Effector memory CD8-positive, alpha-beta T cell (primary cell): ENCODE measurements around the gene GET3.
"Not testable (repeated sequence)": the region's sequence is repeated elsewhere in the genome, so short reads cannot be mapped to it uniquely, and the experiment has no call there.

Source experiments
- ATAC-seq: fragments of 150-1000 bp; cut with Tn5 transposase; replicated peaks from 2 replicates; pipeline ENCODE4 v1.10.0; 2021; ENCODE audit warnings: mild to moderate bottlenecking, moderate library complexity
- DNase-seq, 3 experiments: peaks; one replicate each; pipeline ENCODE4 v3.0.0; 2021
- H3K27ac Mint-ChIP-seq, 2 donors: one replicate each; pipeline ENCODE4 v1.8.0; 2022; ENCODE audit warnings: mild to moderate bottlenecking in 2 of 2, mixed read lengths in 2 of 2, moderate library complexity in 2 of 2
- H3K27me3 Mint-ChIP-seq, 2 donors: one replicate each; pipeline ENCODE4 v1.8.0; 2022; ENCODE audit warnings: mixed read lengths in 2 of 2
- H3K36me3 Mint-ChIP-seq: one replicate; pipeline ENCODE4 v1.8.0; 2022; ENCODE audit warnings: mild to moderate bottlenecking, moderate library complexity, mixed read lengths; ENCODE audit not compliant: insufficient read depth
- H3K4me1 Mint-ChIP-seq, 2 donors: one replicate each; pipeline ENCODE4 v1.8.0; 2022; ENCODE audit warnings: low read depth in 2 of 2, mixed read lengths in 2 of 2
- H3K4me3 Mint-ChIP-seq, 2 donors: one replicate each; pipeline ENCODE4 v1.8.0; 2022; ENCODE audit warnings: mild to moderate bottlenecking in 2 of 2, mixed read lengths in 2 of 2, moderate library complexity in 2 of 2
- H3K9me3 Mint-ChIP-seq, 2 donors: one replicate each; pipeline ENCODE4 v1.8.0; 2022; ENCODE audit warnings: mixed read lengths in 2 of 2

Gene GET3

DNA sequence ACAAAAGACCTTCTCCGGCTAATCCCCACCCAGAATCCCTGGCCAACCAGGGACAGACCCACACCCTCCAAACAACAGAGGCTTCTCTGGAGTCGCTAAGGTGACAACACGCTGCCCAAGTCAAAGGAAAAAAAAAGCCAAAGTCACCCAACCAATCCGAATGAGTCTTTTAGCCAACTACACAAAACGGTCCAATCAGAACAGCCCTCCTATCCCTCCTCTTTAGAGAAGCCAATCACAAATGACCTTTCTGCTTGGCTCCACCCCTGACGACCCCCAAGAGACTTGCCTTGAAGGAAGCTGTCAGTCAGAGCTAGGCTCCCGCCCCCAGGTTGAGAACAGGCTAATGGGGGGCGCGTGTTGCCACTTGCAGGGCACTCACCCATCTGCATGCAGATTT is 34.3 kb upstream of the GET3 start:
- no peak overlapping the region for H3K27ac Mint-ChIP-seq
- H3K36me3 Mint-ChIP-seq, result peaks cover 31% of the 10 kb centered on the region
- DNase-seq, result no peak

DNA sequence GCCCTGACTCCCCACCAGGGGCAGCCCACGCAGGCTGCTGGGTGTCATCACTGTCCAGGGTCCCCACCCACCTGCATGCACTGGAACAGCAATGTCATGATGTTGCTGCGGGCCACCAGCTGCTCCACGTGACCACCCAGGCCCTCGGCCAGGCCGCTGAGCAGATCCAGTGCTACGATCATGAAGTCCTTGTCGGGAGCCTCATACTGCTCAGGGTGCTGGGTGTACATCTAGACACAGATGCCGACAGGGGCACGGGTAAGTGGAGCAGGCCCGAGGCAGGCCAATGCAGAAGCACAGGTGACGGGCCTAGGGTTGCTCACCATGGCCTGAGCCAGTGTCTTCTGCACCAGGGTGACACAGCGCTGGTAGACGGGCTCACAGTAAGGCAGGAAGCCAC is 32.1 kb upstream of the GET3 start:
- H3K36me3 Mint-ChIP-seq, result peaks cover 44% of the 10 kb centered on the region

More for the DNA sequence above, 34.3 kb upstream of the GET3 start:
- Mint-ChIP-seq H3K4me3 (no peak overlapping the region), H3K4me1 (peaks cover 0 to 2% of the 10 kb centered on the region in 2 donors), H3K27me3 (no peaks in the 10 kb centered on the region), H3K9me3 (no peaks in the 10 kb centered on the region)
- no peak for ATAC-seq

DNA sequence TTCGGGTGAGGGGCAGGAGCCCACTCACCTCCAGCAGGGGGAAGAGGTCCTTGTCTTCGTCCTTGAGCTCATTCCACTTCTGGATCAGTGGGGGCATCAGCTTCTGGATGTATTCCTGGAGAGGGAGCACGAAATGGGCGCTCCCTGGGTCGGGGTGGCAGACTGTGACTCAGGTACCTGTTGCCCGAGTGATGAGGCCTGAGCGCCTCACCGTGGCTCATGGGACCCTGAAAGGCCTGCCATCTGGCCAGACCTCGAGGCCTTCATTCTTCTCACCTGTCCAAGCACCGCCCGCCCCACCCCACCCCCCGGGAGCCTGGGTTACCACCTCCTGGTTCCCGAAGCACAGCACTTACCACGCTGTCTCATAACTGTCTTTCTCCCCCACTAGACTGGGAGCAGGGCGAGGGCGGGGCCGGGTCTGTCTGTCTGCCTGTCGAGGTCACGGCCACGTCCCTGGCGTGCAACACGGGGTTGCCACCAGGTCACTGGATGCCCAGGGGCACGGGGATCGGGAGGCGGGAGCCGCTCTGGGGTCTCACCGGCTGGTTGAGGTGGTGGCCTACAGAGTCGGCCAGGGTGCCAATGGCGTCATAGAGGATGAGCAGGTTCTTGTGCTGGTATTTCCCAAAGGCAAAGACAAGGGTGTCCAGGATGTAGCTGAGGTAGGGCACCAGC is 31.5 kb upstream of the GET3 start:
- no peaks in the 10 kb centered on the region for H3K9me3 Mint-ChIP-seq
- H3K36me3 Mint-ChIP-seq, result peaks cover 46% of the 10 kb centered on the region
- no peak for ATAC-seq
- H3K4me3 Mint-ChIP-seq, result no peak overlapping the region
- no peak overlapping the region for H3K27ac Mint-ChIP-seq
- H3K27me3 Mint-ChIP-seq, result no peaks in the 10 kb centered on the region
- no peak for DNase-seq
- no peaks in the 10 kb centered on the region for H3K4me1 Mint-ChIP-seq

More for the DNA sequence above, 32.1 kb upstream of the GET3 start:
- H3K4me3 Mint-ChIP-seq, result no peak overlapping the region
- H3K4me1 Mint-ChIP-seq, result no peaks in the 10 kb centered on the region
- no peaks in the 10 kb centered on the region for H3K27me3 Mint-ChIP-seq
- ATAC-seq, result no peak
- no peaks in the 10 kb centered on the region for H3K9me3 Mint-ChIP-seq
- DNase-seq, result no peak
- no peak overlapping the region for H3K27ac Mint-ChIP-seq

DNA sequence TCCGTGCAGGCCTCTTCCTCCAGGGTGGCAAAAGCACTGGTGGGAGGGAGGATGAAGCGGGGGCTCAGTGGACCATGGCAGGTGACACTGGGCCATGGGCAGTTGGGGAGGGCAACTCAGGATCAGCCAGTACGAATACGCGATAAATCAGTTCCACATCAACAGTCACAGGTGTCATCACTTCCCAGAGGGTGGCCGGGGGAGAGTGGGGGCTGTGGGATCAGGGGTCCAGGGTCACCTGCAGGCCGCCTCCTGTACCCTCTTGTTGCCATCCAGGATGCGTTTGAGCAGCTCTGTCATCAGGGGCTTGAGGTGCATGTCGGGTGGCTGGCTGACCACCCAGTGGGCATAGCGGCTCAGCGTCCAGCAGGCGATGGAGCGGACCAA is 31.0 kb upstream of the GET3 start:
- Mint-ChIP-seq H3K9me3 (no peaks in the 10 kb centered on the region), H3K4me1 (no peaks in the 10 kb centered on the region), H3K27ac (no peak overlapping the region), H3K4me3 (no peak overlapping the region), H3K27me3 (no peaks in the 10 kb centered on the region), H3K36me3 (peaks cover 43% of the 10 kb centered on the region)
- DNase-seq (no peak), ATAC-seq (no peak)

DNA sequence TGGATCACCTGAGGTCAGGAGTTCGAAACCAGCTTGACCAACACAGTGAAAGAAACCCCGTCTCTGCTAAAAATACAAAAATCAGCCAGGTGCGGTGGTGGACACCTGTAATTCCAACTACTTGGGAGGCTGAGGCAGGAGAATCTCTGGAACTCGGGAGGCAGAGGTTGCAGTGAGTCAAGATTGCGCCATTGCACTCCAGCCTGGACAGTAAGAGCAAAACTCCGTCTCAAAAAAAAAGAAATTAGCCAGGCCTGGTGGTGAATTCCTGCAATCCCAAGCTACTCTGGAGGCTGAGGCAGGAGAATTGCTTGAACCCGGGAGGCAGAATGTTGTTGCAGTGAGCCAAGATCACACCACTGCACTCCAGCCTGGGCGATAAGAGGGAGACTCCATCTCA is 28.7 kb upstream of the GET3 start:
- Mint-ChIP-seq H3K4me1 (peaks cover 0 to 5% of the 10 kb centered on the region in 2 donors), H3K36me3 (peaks cover 45% of the 10 kb centered on the region), H3K27ac (no peak overlapping the region), H3K4me3 (no peak overlapping the region), H3K9me3 (no peaks in the 10 kb centered on the region), H3K27me3 (no peaks in the 10 kb centered on the region)
- ATAC-seq (no peak), DNase-seq (no peak)

DNA sequence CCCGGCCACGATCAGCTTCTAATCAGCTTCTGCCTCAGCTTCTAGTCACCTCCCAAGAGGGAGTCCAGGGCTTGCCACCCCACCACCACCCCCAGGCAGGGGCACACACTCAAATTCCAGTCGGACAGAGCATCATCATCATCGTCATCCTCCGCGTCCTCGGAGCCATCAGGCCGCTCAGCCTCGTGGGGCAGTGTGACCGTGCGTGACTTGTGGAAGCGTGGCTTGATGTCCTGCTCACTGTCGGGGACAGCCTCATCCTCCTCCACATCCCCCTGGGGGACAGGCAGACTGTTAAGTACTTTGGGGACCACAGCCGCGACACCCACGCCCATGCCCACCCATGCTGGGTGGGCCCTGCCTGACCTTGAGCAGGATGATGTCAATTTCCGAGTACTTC is 26.1 kb upstream of the GET3 start:
- Mint-ChIP-seq H3K4me1 (peaks cover 0 to 5% of the 10 kb centered on the region in 2 donors), H3K27me3 (no peaks in the 10 kb centered on the region), H3K36me3 (peaks cover 56% of the 10 kb centered on the region), H3K9me3 (no peaks in the 10 kb centered on the region), H3K4me3 (no peak overlapping the region), H3K27ac (no peak overlapping the region)
- ATAC-seq, result no peak
- no peak for DNase-seq

DNA sequence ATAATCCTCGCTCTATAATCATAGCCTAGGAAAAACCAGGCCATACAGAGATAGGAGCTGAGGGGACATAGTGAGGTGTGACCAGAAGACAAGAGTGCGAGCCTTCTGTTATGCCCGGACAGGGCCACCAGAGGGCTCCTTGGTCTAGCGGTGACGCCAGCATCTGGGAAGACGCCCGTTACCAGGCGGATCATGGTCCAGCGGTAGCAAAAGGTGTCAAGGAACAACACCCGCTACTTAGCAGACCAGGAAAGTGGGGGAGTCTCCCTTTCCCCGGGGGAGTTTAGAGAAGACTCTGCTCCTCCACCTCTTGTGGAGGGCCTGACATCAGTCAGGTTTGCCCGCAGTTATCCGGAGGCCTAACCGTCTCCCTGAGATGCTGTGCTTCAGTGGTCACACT is 25.2 kb upstream of the GET3 start:
- H3K27ac Mint-ChIP-seq, H3K4me3 Mint-ChIP-seq, ATAC-seq, H3K9me3 Mint-ChIP-seq, DNase-seq, H3K4me1 Mint-ChIP-seq, H3K27me3 Mint-ChIP-seq: not testable (repeated sequence)
- peaks cover 58% of the 10 kb centered on the region for H3K36me3 Mint-ChIP-seq

DNA sequence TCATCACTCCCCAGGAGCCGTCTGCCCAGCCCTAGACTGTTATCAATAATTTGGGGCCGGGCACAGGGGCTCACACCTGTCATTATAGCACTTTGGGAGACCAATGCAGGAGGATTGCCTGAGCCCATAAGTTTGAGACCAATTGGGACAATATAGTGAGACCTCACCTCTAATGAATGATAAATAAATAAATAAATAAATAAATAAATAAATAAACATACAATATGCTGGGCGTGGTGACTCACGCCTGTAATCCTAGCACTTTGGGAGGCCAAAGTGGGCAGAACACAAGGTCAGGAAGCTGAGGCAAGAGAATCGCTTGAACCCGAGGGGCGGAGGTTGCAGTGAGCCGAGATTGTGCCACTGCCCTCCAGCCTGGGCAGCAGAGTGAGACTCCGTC is 24.0 kb upstream of the GET3 start:
- not testable (repeated sequence) for H3K9me3 Mint-ChIP-seq, H3K4me3 Mint-ChIP-seq, H3K27me3 Mint-ChIP-seq, ATAC-seq, H3K4me1 Mint-ChIP-seq, H3K27ac Mint-ChIP-seq, DNase-seq
- H3K36me3 Mint-ChIP-seq, result peaks cover 57% of the 10 kb centered on the region

DNA sequence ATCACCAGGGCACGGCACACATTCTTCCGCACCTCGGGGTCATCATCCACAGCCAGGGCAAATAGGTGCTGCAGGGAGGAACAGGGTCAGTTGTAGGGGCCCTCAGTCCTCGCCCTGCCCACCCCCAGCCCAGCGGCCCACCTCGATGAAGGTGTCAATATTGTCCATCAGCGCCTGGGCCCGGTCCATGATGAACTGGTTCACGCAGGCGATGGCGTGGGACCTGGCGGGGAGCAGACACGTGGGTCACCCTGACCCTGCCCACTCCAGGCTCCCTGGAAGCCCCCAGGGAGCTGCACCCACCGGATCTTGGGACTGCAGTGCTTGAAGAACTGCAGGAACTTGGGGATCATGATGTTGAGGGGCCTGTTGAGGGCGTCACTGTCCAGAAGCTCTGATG is 22.2 kb upstream of the GET3 start:
- H3K9me3 Mint-ChIP-seq, result no peaks in the 10 kb centered on the region
- H3K36me3 Mint-ChIP-seq, result peaks cover 57% of the 10 kb centered on the region
- no peak for ATAC-seq
- H3K27me3 Mint-ChIP-seq, result no peaks in the 10 kb centered on the region
- H3K4me3 Mint-ChIP-seq, result no peak overlapping the region
- no peak for DNase-seq
- no peak overlapping the region for H3K27ac Mint-ChIP-seq
- peaks cover 5% of the 10 kb centered on the region in 2 donors for H3K4me1 Mint-ChIP-seq

DNA sequence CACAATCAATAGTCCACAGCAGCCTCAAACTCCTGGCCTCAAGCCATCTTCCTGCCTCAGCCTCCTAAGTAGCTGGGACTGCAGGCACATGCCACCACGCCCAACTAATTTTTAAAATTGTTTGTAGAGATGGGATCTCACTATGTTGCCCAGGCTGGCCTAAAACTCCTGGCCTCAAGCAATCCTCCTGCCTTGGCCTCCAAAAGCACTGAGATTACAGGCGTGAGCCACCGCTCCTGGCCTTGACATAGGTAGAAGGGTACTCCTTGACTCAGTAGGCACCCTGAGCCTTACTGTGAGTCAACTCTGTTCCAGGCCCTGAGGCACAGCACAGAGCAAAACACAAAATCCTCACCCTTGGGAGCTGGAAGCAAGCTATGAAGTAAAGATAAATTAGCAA is 21.4 kb upstream of the GET3 start:
- Mint-ChIP-seq H3K27ac (no peak overlapping the region), H3K27me3 (no peaks in the 10 kb centered on the region), H3K36me3 (peaks cover 56% of the 10 kb centered on the region), H3K4me1 (peaks cover 8 to 12% of the 10 kb centered on the region in 2 donors), H3K4me3 (no peak overlapping the region), H3K9me3 (no peaks in the 10 kb centered on the region)
- ATAC-seq (no peak), DNase-seq (no peak)

DNA sequence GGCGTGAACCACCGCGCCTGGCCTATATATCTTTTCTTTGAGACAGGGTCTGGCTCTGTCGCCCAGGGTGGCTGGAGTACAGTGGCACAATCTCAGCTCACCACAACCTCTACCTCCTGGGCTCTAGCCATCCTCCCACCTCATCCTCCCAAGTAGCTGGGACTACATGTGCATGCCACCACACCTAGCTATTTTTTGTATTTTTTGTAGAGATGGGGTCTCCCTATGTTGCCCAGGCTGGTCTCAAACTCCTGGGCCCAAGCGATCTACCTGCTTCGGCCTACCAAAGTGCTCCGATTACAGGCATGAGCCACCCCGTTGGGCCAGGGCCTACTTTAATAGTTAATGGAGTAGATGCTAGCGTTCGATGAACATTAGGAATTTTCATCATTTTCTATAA is 17.0 kb upstream of the GET3 start:
- Mint-ChIP-seq H3K27ac (peak overlapping the region; percentile 24 to 93), H3K9me3 (no peaks in the 10 kb centered on the region), H3K4me1 (peaks cover 34 to 36% of the 10 kb centered on the region in 2 donors), H3K4me3 (peak overlapping the region; percentile 94 to 96), H3K27me3 (no peaks in the 10 kb centered on the region), H3K36me3 (peaks cover 47% of the 10 kb centered on the region)
- DNase-seq (no peak), ATAC-seq (no peak)

DNA sequence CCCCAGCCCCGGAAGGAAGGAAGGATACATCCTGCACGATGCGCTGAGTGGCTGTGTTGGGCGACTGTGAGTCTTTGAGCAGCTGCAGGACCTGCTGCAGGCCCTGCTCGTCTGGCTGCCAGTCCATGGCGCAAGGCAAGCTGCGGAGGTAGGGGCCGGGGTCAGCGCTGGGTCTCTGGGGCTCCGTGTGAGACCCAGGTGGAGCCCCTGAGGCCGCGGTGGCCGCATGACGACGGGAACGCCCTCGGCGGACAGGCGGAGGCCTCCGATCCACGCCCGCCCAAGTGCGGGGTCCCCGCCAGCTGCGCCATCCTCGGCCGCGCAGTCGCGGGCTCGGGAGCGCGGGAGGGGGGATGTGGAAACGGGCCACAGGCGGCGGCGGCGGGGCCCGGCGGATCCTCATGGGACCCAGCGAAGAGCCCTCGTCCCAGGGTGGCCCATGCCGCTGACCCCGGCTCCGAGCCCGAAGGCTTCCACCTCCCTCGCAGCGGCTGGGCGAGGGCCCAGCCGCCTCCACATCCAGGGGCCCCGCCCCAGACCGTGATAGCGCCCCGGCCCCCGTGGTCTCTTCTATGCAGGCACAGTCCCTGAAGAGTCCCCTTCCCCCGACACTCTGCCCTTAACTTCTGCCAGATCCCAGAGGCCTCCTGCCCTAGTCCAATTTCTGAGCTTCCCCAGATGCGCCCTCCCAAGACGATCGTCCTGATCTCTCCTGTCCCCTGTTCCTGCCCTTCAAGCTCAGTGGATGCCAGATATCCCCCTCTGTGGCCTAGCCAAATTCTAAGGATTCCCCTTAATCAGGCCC is 16.2 kb upstream of the GET3 start:
- DNase-seq (no peak), ATAC-seq (no peak)
- peak overlapping the region; percentile 79 to 93 for H3K27ac Mint-ChIP-seq
- no peaks in the 10 kb centered on the region for H3K27me3 Mint-ChIP-seq
- H3K4me3 Mint-ChIP-seq, result peak overlapping the region; percentile 94 to 96
- no peaks in the 10 kb centered on the region for H3K9me3 Mint-ChIP-seq
- peaks cover 45% of the 10 kb centered on the region for H3K36me3 Mint-ChIP-seq
- peaks cover 34 to 36% of the 10 kb centered on the region in 2 donors for H3K4me1 Mint-ChIP-seq

DNA sequence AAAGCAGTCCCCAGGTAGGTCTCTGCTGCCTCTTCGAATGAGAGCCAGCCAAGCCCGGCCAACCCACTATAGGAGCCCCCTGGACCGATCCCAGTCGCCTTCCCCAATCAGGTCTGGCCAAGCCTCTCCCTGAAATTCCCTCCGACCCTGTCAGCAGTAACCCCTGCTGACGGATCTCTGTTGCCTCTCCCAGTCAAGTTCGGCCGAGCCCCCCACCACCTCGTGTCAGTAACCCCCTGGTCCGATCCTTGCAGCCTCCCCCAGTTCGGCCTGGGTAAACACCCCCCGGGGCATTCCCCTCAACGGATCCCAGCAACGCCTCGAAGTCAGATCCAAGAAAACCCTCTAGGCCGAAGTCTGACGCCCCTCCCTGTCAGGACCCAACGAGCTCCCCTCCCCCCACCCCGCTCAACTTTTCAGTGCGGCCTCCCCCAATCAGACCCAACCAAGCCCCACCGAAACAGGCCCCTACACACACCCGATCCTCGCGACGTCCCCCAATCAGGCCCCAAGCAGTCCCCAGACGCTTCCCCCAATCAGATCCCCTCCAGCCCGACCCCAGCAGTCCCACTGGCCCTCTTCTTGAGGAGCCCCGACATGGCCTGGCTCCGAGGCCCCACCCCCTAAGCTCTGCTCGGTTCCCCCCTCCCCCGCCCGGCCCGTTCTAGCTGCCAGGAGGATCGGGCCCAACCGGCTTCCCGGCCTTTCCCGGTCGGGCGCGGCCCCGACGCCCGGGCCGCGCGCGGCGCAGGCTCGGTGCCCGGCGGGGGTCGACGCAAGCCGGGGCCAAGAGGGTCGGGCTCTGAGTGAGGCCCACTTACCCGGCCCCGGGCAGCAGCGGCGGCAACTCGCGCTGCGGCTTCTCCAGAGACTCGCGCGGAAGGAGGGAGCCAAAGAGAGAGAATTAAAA is 15.4 kb upstream of the GET3 start:
- ATAC-seq, result peak; percentile 47
- Mint-ChIP-seq H3K9me3 (no peaks in the 10 kb centered on the region), H3K4me3 (peak overlapping the region; percentile 94 to 96), H3K36me3 (peaks cover 43% of the 10 kb centered on the region), H3K27me3 (no peaks in the 10 kb centered on the region), H3K4me1 (peaks cover 34 to 36% of the 10 kb centered on the region in 2 donors), H3K27ac (peak overlapping the region; percentile 79 to 93)
- peak; percentile 22 to 33 (median 28) for DNase-seq
